HG02678 (cell line): ENCODE data around the gene CYLC2.

Experiments
- ATAC-seq: cut with Tn5 transposase; IDR thresholded peaks from one replicate; pipeline ENCODE4 v1.9.1; 2021; ENCODE audit warnings: mild to moderate bottlenecking, moderate library complexity; ENCODE audit not compliant: unreplicated experiment

Gene CYLC2, protein sequence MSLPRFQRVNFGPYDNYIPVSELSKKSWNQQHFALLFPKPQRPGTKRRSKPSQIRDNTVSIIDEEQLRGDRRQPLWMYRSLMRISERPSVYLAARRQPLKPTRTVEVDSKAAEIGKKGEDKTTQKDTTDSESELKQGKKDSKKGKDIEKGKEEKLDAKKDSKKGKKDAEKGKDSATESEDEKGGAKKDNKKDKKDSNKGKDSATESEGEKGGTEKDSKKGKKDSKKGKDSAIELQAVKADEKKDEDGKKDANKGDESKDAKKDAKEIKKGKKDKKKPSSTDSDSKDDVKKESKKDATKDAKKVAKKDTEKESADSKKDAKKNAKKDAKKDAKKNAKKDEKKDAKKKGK

DNA sequence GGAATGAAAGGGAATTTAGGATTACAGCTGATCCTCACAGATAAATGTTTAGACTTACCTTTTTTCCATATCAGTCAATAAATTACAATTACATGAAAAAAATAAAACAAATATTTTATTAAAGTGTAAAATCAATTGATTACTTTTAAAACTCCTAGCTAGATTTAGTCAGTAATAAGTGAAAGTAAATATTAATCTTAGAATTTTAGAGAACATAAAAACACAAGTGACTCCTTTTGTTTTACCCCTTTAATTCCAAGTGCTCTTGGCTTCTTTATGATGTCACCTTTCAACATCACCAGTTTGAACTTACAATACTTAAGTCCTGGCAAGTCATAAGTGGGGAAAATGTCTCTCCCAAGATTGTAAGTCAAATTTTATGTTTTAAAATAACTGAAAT lies at the start of gene CYLC2:
Gene CYLC2, plus strand, starts transcription at position 301 of the 400 bp plus-strand sequence. Its CDS starts 48 bp downstream, at position 349.
- ATAC-seq = no peak

DNA sequence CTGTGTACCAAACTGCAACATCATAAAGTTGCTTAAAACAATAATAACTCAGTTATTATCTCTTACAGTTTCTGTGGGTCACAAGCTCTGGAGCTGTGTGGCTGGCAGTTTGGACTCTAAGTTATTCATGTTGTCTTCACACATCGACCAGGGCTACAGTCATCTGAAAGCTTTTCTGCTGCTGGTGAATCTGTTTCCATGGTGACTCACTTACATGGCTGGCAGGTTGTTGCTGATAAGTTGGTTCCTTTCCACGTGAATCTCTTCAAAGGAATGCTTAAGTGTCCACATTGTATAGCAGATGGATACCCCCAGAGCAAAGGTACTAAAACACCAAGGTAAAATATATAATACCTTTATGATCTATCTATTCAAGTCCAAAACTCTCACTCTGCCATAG lies 44.8 kb upstream of the CYLC2 start:
- ATAC-seq = no peak

DNA sequence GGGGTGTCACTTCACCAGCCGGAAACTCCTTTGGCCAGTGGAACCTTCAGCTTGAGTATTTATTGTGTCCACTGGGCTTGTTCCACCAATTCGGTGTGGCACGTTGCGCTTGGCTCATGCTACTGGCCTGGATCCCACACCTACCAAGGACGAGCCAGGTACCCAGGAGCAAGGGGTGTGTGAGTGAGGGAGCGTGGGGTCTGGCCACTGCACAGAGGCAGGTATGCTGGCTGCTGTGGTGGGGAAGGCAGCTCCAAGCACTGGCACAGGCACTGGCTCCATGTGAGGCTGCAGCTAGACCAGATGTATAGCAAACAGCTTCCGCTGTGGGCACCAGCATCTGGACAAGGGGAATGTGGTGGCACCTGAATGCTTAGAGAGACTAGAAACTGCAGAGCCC lies 28.1 kb upstream of the CYLC2 start:
- ATAC-seq = no peak

DNA sequence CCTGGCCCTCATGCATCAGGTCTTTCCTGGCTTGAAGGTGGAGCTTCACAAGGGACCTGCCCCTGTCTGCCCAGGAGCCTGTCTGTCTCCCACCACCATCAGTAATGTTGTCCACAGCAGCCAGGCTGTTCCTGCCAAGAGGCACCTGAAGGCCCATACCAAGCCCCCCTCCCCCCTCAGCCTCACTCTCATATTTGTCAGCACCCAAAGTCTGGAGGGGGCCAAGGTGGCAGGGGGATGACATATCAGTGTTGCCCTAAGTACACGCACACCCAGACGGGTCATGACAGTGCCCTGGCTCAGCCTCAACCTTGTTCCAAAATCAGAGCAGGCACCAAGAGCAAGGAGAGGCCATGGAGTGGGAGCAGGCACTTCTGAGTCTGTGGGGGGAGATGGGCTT lies 27.2 kb upstream of the CYLC2 start:
- no peak for ATAC-seq

DNA sequence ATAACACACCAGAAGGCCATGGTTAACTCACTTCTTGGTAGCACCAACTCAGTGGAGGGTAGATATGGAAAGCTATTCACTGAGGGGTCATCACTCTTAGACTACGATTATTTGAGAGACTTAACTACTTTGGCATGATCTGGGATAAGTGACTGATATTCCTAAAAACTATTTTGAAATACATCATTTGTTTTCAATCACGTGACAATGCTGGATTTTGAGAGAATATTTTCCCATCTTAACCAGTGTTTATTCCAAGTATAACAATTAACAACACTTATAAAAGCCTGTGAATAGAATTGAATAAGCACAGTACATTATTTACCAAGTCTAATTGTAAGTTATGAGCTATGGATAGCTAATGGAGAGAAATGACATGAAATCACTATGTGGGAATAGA lies 22.4 kb upstream of the CYLC2 start:
- no peak for ATAC-seq

DNA sequence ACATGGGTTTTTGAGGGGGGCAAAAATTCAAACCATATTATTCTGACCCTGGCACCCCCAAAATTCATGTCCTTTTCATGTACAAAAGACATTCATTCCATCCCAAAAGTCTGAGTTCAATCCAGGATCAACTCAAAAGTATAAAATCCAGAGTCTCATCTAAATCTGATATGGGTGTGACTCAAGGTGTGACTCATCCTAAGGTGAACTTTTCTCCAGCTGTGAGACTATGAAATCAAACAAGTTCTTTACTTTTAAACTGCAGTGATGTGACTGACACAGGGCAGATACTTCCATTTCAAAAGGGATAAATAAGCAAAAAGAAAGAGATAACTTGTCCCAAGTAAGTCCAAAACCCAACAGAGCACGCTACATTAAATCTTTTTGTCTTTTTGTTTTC lies 20.6 kb upstream of the CYLC2 start:
- ATAC-seq = no peak

DNA sequence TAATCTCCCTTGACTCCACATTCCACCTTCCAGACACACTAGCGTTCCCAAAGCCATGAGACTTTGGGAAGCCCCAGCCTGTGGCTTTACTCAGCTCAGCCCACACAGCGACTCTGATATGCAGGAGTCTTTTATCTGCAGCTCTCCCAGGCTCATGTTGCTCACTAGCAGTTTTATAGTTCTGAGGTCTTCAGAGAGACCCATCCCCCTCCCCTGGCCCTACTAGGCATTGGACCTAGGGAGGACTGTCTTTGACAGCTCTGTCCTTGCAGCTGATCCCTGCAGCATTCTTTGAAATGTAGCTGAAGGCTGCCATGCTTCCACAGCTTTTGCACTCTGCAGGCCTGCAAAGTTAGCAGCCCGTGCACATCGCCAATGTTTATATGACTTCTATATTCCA lies 19.9 kb upstream of the CYLC2 start:
- no peak for ATAC-seq

DNA sequence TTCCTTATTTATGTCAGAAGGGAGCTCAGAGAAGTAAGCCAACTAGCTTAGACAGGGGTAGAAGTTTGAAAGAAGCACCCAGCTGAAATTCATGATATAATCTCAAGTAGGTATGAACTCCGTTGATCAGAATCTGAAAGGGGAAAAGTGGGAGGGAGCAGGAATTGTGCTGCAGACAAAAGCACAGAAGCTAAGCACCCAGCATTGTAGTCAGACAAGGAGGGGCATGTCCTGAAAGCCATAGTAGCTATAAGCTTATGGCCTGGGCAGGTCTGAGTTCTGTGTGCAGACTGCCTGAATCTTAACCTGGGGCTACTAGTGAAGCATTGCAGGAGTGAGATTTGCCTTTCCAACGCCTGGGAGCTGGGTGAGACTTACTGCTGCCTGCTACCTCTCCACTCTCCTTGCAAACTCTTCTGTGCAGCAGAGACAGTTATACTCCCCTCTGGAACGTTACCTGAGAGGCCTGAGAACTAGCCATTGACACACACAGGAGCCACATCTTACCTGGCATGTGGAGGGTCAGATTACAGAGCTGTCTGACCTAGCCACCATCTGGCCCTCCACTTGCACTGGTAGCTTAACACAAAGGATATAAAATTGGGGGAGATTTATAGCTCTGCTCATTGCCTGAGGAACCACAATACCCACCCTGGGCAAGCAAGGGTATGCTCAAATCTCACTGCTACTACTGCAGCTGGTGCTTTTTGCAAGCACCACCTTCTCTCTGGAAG lies 9.8 kb upstream of the CYLC2 start:
- ATAC-seq = no peak

DNA sequence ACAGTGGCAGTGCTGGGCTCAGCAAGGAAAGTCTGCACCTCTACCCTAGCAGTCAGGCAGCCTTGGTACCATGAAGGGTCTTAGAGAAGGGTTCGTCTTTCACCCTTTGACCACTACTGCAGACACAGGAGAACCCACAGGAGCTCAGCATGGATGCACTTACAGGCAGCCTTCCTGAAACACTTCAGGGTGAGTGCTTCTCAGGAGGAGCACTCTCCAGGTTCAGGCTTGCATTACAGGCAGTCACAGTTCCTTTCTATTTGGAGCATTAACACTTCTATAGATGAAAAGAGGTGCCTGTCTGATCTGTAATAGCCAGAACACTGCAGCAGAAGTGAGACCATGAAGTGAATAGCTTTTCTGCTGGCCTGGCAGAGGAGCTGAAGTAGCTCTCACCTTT lies 8.7 kb upstream of the CYLC2 start:
- ATAC-seq = no peak

DNA sequence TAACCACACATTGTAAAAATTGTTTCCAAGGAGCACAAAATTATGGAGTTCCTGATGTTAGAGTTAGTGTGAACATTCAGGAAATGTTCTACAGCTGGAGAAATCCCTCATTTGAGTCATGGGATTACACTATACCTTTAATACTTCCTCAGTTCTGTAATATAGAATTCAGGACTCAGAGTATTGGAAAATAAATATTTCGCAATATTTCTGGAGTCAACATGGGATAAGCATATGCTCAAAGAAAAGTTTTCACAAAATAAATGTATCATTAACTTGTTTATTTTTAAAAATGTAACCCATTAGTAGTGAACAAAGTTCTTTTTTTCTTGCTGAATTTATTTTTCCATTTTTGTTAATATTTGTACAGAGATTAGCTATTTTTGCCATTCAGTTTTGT lies 8.6 kb downstream of the CYLC2 start:
- ATAC-seq = no peak

DNA sequence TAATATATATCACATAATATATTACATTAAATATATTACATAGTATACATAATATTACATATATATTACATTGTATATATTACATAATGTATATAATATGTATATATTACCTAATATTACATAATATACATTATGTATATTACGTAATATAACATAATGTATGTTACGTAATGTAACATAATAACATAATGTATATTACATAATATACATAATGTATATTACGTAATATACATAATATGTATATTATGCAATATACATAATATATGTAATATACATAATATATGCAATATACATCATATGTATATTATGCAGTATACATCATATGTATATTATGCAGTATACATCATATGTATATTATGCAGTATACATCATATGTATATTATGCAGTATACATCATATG lies 19.1 kb downstream of the CYLC2 start:
- no peak for ATAC-seq

DNA sequence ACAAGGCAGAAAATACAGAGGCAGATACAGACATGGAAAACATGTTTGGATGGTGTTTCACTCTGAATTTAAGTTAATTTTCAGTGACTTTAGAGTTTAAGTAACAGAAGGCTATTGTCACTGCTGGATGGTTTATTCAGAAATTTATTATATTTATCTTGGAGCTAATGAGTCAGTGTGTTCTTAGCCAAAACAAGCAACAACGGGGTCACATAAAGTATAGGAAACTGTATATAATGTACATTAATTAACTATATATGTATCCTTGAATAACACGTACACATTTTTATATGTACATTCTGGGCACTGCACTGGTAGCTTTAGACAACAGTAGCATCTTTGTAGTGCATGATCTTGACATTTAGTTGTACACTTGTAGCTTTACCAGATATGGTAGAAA lies 30.7 kb downstream of the CYLC2 start:
- ATAC-seq = no peak

DNA sequence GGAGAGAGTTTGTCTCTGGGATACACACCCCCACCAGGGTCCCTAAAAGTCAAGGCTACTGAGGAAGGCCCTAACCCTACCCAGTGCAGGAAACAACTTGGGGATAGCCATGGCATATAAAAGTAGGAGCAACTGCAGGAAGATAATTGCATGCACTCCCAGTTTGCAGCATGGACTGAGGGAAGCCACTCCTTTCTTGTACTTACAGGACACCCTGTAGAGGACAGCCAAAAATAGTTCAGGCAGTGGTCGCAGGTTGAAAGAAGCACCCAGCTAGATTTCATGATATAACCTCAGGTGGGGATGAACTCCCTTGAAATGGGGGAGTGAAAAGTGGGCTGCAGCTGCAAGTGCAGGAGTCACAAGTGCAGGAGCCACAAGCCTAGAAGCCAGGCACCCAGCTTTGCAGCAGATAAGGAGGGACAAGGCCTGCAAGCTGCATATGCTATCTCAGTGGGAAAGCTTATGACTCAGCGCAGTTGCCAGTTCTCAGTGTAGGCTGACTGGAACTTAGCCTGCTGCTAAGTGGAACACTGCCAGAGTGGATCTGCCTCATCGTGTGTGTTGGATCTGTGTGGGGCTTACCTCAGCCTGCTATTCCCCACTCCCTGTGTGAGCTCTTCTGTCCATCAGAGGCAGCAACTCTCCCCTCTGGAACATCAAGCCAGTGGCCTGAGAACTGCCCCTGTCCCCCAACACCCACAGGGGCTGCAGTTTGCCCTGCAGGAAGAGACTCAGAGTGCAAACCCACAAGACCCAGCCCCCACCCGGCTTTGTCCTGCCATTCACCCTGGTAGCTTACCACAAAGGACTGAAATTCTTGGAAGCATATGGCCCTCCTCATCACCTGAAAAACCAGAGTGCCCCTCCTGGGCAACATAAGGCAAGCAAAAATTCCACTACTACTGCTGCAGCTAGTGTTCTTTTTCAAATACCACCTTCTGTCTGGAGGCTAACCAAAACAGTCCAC lies 42.7 kb downstream of the CYLC2 start:
- no peak for ATAC-seq

DNA sequence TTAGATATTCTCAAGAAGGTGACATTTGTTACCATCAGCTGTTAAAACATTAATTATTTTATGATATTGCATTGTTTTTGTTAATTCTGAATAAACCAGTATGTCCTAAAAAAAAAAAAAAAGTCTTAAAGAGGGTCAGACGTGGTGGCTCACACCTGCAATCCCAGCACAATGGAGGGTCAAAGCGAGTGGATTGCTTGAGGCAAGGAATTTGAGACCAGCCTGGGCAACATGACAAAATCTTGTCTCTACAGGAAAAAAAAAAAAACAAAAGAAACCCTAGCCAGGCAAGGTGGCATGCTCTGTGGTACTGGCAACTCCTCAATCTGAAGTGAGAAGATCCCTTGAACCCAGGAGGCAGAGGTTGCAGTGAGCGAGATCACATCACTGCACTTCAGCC lies 46.8 kb downstream of the CYLC2 start:
- no peak for ATAC-seq
